Raji (cell line): Measurements from ENCODE around the gene PFDN5.

Source experiments
- POLR2A ChIP-seq: IDR thresholded peaks from 2 replicates; pipeline ENCODE4 v1.6.1; 2011; ENCODE audit warnings: low read depth, low read length, control low read depth; ENCODE audit not compliant: insufficient read depth

PFDN5 gene

GRCh38 chr12:53295070-53295890 is at the start of gene PFDN5:
Gene PFDN5, plus strand, starts transcription at chr12:53295542. Its CDS starts 26 bp downstream, at chr12:53295568.
- peak; percentile 93 for TF ChIP-seq POLR2A

GRCh38 chr12:53251477-53252348 is 43.6 kb upstream of the PFDN5 start:
- peak; percentile 78 for TF ChIP-seq POLR2A

- TF ChIP-seq POLR2A = no peak
Observed at GRCh38 chr12:53252349-53252916, 42.9 kb upstream of the PFDN5 start.

GRCh38 chr12:53253298-53253697 is 42.0 kb upstream of the PFDN5 start:
- no peak for TF ChIP-seq POLR2A

GRCh38 chr12:53254816-53255545 is 40.4 kb upstream of the PFDN5 start:
- TF ChIP-seq POLR2A = no peak

- no peak for TF ChIP-seq POLR2A
Observed at GRCh38 chr12:53255996-53256395, 39.3 kb upstream of the PFDN5 start.

- TF ChIP-seq POLR2A = no peak
Observed at GRCh38 chr12:53258541-53259539, 36.5 kb upstream of the PFDN5 start.

- no peak for TF ChIP-seq POLR2A
Observed at GRCh38 chr12:53259891-53260290, 35.5 kb upstream of the PFDN5 start.

- TF ChIP-seq POLR2A = no peak
Observed at GRCh38 chr12:53265783-53266182, 29.6 kb upstream of the PFDN5 start.

- no peak for TF ChIP-seq POLR2A
Observed at GRCh38 chr12:53267306-53267998, 27.9 kb upstream of the PFDN5 start.

GRCh38 chr12:53267999-53268629 is 27.2 kb upstream of the PFDN5 start, which contains the start of gene ESPL1:
Gene ESPL1, plus strand, starts transcription at chr12:53268299. Its CDS starts 468 bp downstream, at chr12:53268767.
- peak; percentile 83 for TF ChIP-seq POLR2A
